ENCODE results near the gene HMCN2. TPM values are rescaled to one million over a fixed set of nuclear protein-coding genes. Genes with fewer than 3 reads are reported as not detected.

Gene HMCN2
- total RNA-seq, 1 experiment from 2014 or later = 1.6 TPM

DNA sequence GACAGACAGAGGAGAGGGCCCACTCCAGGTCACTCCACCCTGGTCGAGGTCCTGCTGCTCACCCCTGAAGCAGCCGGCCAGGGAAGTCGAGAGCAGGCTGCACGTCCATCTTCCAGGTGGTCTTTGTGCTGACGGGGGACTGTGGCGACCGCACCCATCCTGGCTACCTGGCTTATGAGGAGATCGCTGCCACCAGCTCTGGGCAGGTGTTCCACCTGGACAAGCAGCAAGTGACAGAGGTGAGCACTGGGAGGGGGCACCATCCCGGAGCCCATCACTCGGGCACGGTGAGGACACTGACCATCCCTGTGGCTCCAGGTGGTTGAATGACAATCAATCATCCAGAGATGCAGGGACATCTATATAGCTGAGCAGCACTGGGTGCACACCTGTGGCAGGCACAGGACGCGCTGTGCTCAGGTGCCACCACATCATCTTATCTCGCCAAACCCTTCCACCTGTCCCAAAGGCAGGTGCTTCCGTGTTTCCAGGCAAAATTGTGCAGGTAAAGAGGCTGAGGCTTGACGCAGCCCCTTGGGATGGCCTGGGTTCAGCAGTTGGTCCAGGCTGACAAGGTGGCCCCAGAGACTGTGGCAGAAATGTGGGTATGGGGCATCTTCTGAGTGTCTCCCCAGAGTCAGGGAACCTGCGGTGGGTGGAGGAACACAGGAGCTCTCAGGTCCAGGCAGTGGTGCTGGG lies 20.7 kb downstream of the HMCN2 start:
- H3K4me2 ChIP-seq = no peak overlapping the region
- no peaks in the 10 kb centered on the region for H3K4me1 ChIP-seq (replicated peaks; ENCODE audit: insufficient read depth)
- no peak for DNase-seq
- H4K20me1 ChIP-seq (ENCODE audit: insufficient read depth) = no peaks in the 10 kb centered on the region; the same call in 1 of the 2 replicates
- ChIA-PET CTCF (no interaction called here), POLR2A (ENCODE audit: unreplicated experiment) (no interaction called here)
- H3K27ac ChIP-seq = no peak overlapping the region
- TF ChIP-seq, protein P1, sequence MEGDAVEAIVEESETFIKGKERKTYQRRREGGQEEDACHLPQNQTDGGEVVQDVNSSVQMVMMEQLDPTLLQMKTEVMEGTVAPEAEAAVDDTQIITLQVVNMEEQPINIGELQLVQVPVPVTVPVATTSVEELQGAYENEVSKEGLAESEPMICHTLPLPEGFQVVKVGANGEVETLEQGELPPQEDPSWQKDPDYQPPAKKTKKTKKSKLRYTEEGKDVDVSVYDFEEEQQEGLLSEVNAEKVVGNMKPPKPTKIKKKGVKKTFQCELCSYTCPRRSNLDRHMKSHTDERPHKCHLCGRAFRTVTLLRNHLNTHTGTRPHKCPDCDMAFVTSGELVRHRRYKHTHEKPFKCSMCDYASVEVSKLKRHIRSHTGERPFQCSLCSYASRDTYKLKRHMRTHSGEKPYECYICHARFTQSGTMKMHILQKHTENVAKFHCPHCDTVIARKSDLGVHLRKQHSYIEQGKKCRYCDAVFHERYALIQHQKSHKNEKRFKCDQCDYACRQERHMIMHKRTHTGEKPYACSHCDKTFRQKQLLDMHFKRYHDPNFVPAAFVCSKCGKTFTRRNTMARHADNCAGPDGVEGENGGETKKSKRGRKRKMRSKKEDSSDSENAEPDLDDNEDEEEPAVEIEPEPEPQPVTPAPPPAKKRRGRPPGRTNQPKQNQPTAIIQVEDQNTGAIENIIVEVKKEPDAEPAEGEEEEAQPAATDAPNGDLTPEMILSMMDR (conservative IDR thresholded peaks at IDR 0.05) = no peak
- no peak for TF ChIP-seq EZH2 (IDR thresholded peaks at IDR 0.05; ENCODE audit: low read depth)
- no peaks in the 10 kb centered on the region for H3F3A ChIP-seq (ENCODE audit: insufficient read depth, low read depth)
- H2AFZ ChIP-seq = no peak overlapping the region
- H3K9me3 ChIP-seq (ENCODE audit: insufficient read depth, low read depth) = no peaks in the 10 kb centered on the region
- H3K79me2 ChIP-seq (ENCODE audit: low read depth) = no peaks in the 10 kb centered on the region
- peaks cover 77% of the 10 kb centered on the region for H3K27me3 ChIP-seq (ENCODE audit: insufficient read depth, low read depth)
- no peaks in the 10 kb centered on the region for H3K36me3 ChIP-seq (ENCODE audit: low read depth)
- no peaks in the 10 kb centered on the region for H3K9me2 ChIP-seq (ENCODE audit: insufficient read depth)
- no TSS peak for BruUV-seq (replicated peaks)
- H3K4me3 ChIP-seq = no peak overlapping the region
- intact Hi-C loops (cut with micrococcal nuclease; ENCODE audit: unreplicated experiment) = no loop called here

- intact Hi-C loops (cut with micrococcal nuclease; ENCODE audit: unreplicated experiment) = no loop called here
- BruUV-seq (replicated peaks) = no TSS peak
- H3F3A ChIP-seq (ENCODE audit: insufficient read depth, low read depth) = no peaks in the 10 kb centered on the region
- peaks cover 78% of the 10 kb centered on the region for H3K27me3 ChIP-seq (ENCODE audit: insufficient read depth, low read depth)
- no peak overlapping the region for H3K27ac ChIP-seq
- H3K36me3 ChIP-seq (ENCODE audit: low read depth) = no peaks in the 10 kb centered on the region
- no peaks in the 10 kb centered on the region for H3K4me1 ChIP-seq (replicated peaks; ENCODE audit: insufficient read depth)
- ChIA-PET POLR2A (ENCODE audit: unreplicated experiment) (no interaction called here), CTCF (no interaction called here)
- no peaks in the 10 kb centered on the region for H3K9me2 ChIP-seq (ENCODE audit: insufficient read depth)
- DNase-seq = no peak
- H3K4me2 ChIP-seq = no peak overlapping the region
- TF ChIP-seq EZH2 (IDR thresholded peaks at IDR 0.05; ENCODE audit: low read depth) = no peak
- TF ChIP-seq, protein P1 (conservative IDR thresholded peaks at IDR 0.05) = no peak
- no peak overlapping the region for H3K4me3 ChIP-seq
- no peaks in the 10 kb centered on the region for H3K79me2 ChIP-seq (ENCODE audit: low read depth)
- H4K20me1 ChIP-seq (ENCODE audit: insufficient read depth) = no peaks in the 10 kb centered on the region; the same call in 1 of the 2 replicates
- no peak overlapping the region for H2AFZ ChIP-seq
- no peaks in the 10 kb centered on the region for H3K9me3 ChIP-seq (ENCODE audit: insufficient read depth, low read depth)
These were observed 21.3 kb downstream of the HMCN2 start for GRCh38 chr9:130286781-130287428.

DNA sequence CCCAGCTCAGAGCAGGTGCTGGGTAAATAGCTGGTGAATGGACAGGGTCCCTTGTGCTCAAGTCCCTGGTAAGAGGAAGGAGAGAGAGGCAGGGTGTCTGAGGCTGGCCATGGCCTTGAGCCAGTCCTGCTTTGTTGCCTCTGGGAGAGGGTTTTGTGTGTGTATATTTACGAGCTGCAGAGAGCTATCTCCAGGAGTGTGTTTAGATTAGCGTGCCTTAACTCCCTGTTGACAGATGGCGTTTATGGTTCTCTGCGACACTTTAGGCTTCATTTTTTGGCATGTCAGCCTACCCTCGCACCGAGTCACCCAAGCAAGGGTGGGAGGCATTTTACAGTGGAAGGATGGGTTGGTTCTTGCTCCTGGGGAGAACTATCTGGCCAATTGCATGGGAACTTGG lies 22.2 kb downstream of the HMCN2 start:
- no peaks in the 10 kb centered on the region; the same call in 1 of the 2 replicates for H4K20me1 ChIP-seq (ENCODE audit: insufficient read depth)
- CTCF ChIA-PET = interaction anchor here (0.7 kb wide), 1 partner anchor 427 kb away, joined by 6 read pairs; no protein-coding TSS in a partner anchor
- no peaks in the 10 kb centered on the region for H3K36me3 ChIP-seq (ENCODE audit: low read depth)
- POLR2A ChIA-PET (ENCODE audit: unreplicated experiment) = no interaction called here
- peaks cover 83% of the 10 kb centered on the region for H3K27me3 ChIP-seq (ENCODE audit: insufficient read depth, low read depth)
- H3K27ac ChIP-seq = no peak overlapping the region
- H3K4me3 ChIP-seq = no peak overlapping the region
- no peaks in the 10 kb centered on the region for H3K4me1 ChIP-seq (replicated peaks; ENCODE audit: insufficient read depth)
- intact Hi-C loops (cut with micrococcal nuclease; ENCODE audit: unreplicated experiment) = no loop called here
- TF ChIP-seq EZH2 (IDR thresholded peaks at IDR 0.05; ENCODE audit: low read depth) = no peak
- TF ChIP-seq, protein P1 (conservative IDR thresholded peaks at IDR 0.05) = no peak
- no peak overlapping the region for H3K4me2 ChIP-seq
- H3K9me3 ChIP-seq (ENCODE audit: insufficient read depth, low read depth) = no peaks in the 10 kb centered on the region
- H2AFZ ChIP-seq = no peak overlapping the region
- DNase-seq = no peak
- no peaks in the 10 kb centered on the region for H3K79me2 ChIP-seq (ENCODE audit: low read depth)
- no peaks in the 10 kb centered on the region for H3K9me2 ChIP-seq (ENCODE audit: insufficient read depth)
- BruUV-seq (replicated peaks) = no TSS peak
- H3F3A ChIP-seq (ENCODE audit: insufficient read depth, low read depth) = no peaks in the 10 kb centered on the region
